Endothelial cell of umbilical vein (primary cell): ENCODE data around the gene BRICD5. TPM values are rescaled to one million over a fixed set of nuclear protein-coding genes. Genes with fewer than 3 reads are reported as not detected.

ENCODE experiments used
- BruUV-seq: library from RNA; stranded (reverse); fragments of 400-500 nt; replicated peaks from 2 replicates; lab custom pipeline; 2021; lab: Mats Ljungman, UMichigan
- CTCF ChIA-PET: fragments of 300-600, 350-600 bp; sonication (Branson Sonifier 250); formaldehyde crosslinking; loops from one replicate; lab custom pipeline; 2021; ENCODE audit warnings: antibody characterized with exemption, inconsistent platforms; lab: Charles Lee
- POLR2A ChIA-PET: fragments of 300-600, 350-600 bp; sonication (Branson Sonifier 250); formaldehyde crosslinking; loops from one replicate; lab custom pipeline; 2021; ENCODE audit warnings: antibody characterized with exemption, inconsistent platforms; lab: Charles Lee
- DNase-seq: peaks from one replicate; pipeline ENCODE4 v3.0.0-alpha.2; 2011; ENCODE audit warnings: low read depth, low spot score
- FAIRE-seq: peaks from 2 replicates; lab custom pipeline; 2011; peaks lifted over from hg19 to GRCh38; lab: Jason Lieb, UNC
- H2AFZ ChIP-seq: 2 replicates; pipeline ENCODE4 v1.6.0; 2012; ENCODE audit warnings: low read depth, low read length, control low read depth, inconsistent platforms
- H3K27ac ChIP-seq: 2 replicates; pipeline ENCODE4 v1.5.1; 2011; ENCODE audit warnings: low read depth, mild to moderate bottlenecking, control low read depth, low read length, moderate library complexity; ENCODE audit not compliant: insufficient read depth
- H3K27me3 ChIP-seq, 2 experiments: 2 replicates each; pipeline versions ENCODE4 v1.6.0 to v1.6.1; 2011; ENCODE audit warnings: low read length in 2 of 2, mixed read lengths in 1 of 2; ENCODE audit not compliant: control insufficient read depth in 2 of 2, insufficient read depth in 2 of 2
- H3K36me3 ChIP-seq, 2 experiments: 2 replicates in 1 of 2; 3 replicates in 1 of 2; pipeline ENCODE4 v1.5.1; 2011; ENCODE audit warnings: low read length in 2 of 2, mild to moderate bottlenecking in 1 of 2, moderate library complexity in 1 of 2; ENCODE audit not compliant: control insufficient read depth in 2 of 2, insufficient read depth in 2 of 2; ENCODE audit errors: extremely low read depth in 1 of 2
- H3K4me1 ChIP-seq: 3 replicates; pipeline ENCODE4 v1.5.1; 2011; ENCODE audit warnings: mild to moderate bottlenecking, low read length; ENCODE audit not compliant: control insufficient read depth, insufficient read depth; ENCODE audit errors: extremely low read depth
- H3K4me2 ChIP-seq: 2 replicates; pipeline ENCODE4 v1.6.1; 2011; ENCODE audit warnings: low read length, control low read depth, mixed read lengths; ENCODE audit not compliant: insufficient read depth
- H3K4me3 ChIP-seq, 3 experiments: fragments of 200-600 bp in 1 of 3; sonication (generic), shearing (Covaris generic) in 1 of 3; replicated peaks in 1 of 3; 2 replicates each; pipeline ENCODE4 v1.5.1; 2011 to 2016; ENCODE audit warnings: control low read depth in 3 of 3, low read length in 3 of 3, mild to moderate bottlenecking in 2 of 3, inconsistent platforms in 1 of 3, low read depth in 1 of 3, moderate library complexity in 1 of 3; ENCODE audit not compliant: insufficient read depth in 1 of 3
- H3K79me2 ChIP-seq: 2 replicates; pipeline ENCODE4 v1.6.0; 2012; ENCODE audit warnings: low read length, inconsistent platforms; ENCODE audit not compliant: control insufficient read depth, insufficient read depth
- H3K9ac ChIP-seq: replicated peaks from 2 replicates; pipeline ENCODE3; 2011; ENCODE audit warnings: low read length, control low read depth; ENCODE audit not compliant: insufficient read depth; ENCODE audit errors: extremely low read depth
- H3K9me1 ChIP-seq: replicated peaks from 3 replicates; pipeline ENCODE4 v1.6.0; 2011; ENCODE audit warnings: mild to moderate bottlenecking, low read length; ENCODE audit not compliant: control insufficient read depth, insufficient read depth; ENCODE audit errors: extremely low read depth
- H3K9me3 ChIP-seq: replicated peaks from 2 replicates; pipeline ENCODE4 v1.5.1; 2012; ENCODE audit warnings: low read length, inconsistent platforms; ENCODE audit not compliant: control insufficient read depth, insufficient read depth
- H4K20me1 ChIP-seq: replicated peaks from 2 replicates; pipeline ENCODE3; 2011; ENCODE audit warnings: mild to moderate bottlenecking, low read length; ENCODE audit not compliant: control insufficient read depth, insufficient read depth; ENCODE audit errors: extremely low read depth
- CTCF ChIP-seq, 2 donors: IDR thresholded peaks; 1 replicate in 1 of 2; 2 replicates in 1 of 2; pipeline ENCODE4 v1.5.1; 2011; ENCODE audit warnings: low read length in 2 of 2, mild to moderate bottlenecking in 2 of 2, moderate library complexity in 2 of 2, control low read depth in 1 of 2, inconsistent platforms in 1 of 2, low read depth in 1 of 2; ENCODE audit not compliant: insufficient read depth in 1 of 2; ENCODE audit errors: extremely low read depth in 1 of 2
- EZH2 ChIP-seq: IDR thresholded peaks from 2 replicates; pipeline ENCODE4 v1.6.1; 2012; ENCODE audit warnings: borderline replicate concordance, low read depth, mild to moderate bottlenecking, moderate library complexity, low read length, inconsistent platforms; ENCODE audit not compliant: severe bottlenecking
- FOS ChIP-seq: IDR thresholded peaks from 2 replicates; pipeline ENCODE4 v1.6.1; 2011; ENCODE audit warnings: mild to moderate bottlenecking, low read length, moderate library complexity, borderline replicate concordance; ENCODE audit not compliant: insufficient read depth
- GATA2 ChIP-seq: IDR thresholded peaks from 2 replicates; pipeline ENCODE4 v1.7.0; 2011; ENCODE audit warnings: low read depth, mild to moderate bottlenecking, moderate library complexity, mixed read lengths, low read length; ENCODE audit not compliant: insufficient read length, insufficient read depth
- JUN ChIP-seq: IDR thresholded peaks from 2 replicates; pipeline ENCODE4 v1.6.1; 2011; ENCODE audit warnings: borderline replicate concordance, low read depth; ENCODE audit not compliant: insufficient read length, insufficient read depth
- MAX ChIP-seq: IDR thresholded peaks from 2 replicates; pipeline ENCODE4 v1.6.1; 2011; ENCODE audit not compliant: insufficient read depth, insufficient read length
- MYC ChIP-seq: IDR thresholded peaks from one replicate; pipeline ENCODE4 v1.6.1; 2011; ENCODE audit warnings: mild to moderate bottlenecking, low read depth, low read length
- POLR2A ChIP-seq: IDR thresholded peaks from 2 replicates; pipeline ENCODE4 v1.6.1; 2012; ENCODE audit warnings: low read depth, mild to moderate bottlenecking, control low read depth, low read length
- POLR2AphosphoS5 ChIP-seq: IDR thresholded peaks from 2 replicates; pipeline ENCODE4 v1.6.1; 2012; ENCODE audit warnings: low read depth, mild to moderate bottlenecking, control low read depth, low read length, moderate library complexity; ENCODE audit not compliant: insufficient read depth
- dilution Hi-C: fragments of 300-500 bp; cut with MboI; formaldehyde crosslinking; loops from one replicate; pipeline ENCODE4 v1.15.0; 2019; ENCODE audit warnings: low sequenced_read_pairs; ENCODE audit not compliant: extremely low pct_ligation_motif_present
- intact Hi-C: fragments of 100-400 bp; cut with micrococcal nuclease; formaldehyde crosslinking; loops from one replicate; pipeline ENCODE4 v1.10.0; 2022
- polyA plus RNA-seq, 4 experiments: library from polyadenylated mRNA; depleted of rRNA in 3 of 4; stranded (reverse) in 3 of 4; unstranded in 1 of 4; fragments of >200 nt; gene quantifications; 2 replicates each; pipeline versions ENCODE4 v1.2.1 to v1.2.3, GENCODE V29; 2011 to 2012; ENCODE audit warnings: missing spikeins in 1 of 4
- total RNA-seq: library from RNA; stranded (reverse); gene quantifications from 2 replicates; pipeline ENCODE4 v1.2.3, GENCODE V29; 2021

The BRICD5 gene
- total and polyA plus RNA-seq, 2 donors (not counting 3 experiments of a cell fraction or from before 2014, with no cell fraction given), result 5.6 to 8.4 TPM

GRCh38 chr16:2257726-2258125 lies 47.1 kb upstream of the BRICD5 start:
- no peak overlapping the region for H3K9ac ChIP-seq
- no peak overlapping the region for H2AFZ ChIP-seq
- intact Hi-C loops (no loop called here), dilution Hi-C loops (no loop called here)
- FAIRE-seq (no peak), DNase-seq (no peak)
- H3K27me3 ChIP-seq, result no peaks in the 10 kb centered on the region
- H4K20me1 ChIP-seq, result no peaks in the 10 kb centered on the region
- BruUV-seq, result no TSS peak
- no peak overlapping the region for H3K27ac ChIP-seq
- peaks cover 41 to 47% of the 10 kb centered on the region in 2 experiments for H3K36me3 ChIP-seq
- H3K4me1 ChIP-seq, result no peaks in the 10 kb centered on the region
- no peak overlapping the region for H3K4me2 ChIP-seq
- TF ChIP-seq MYC (no peak), FOS (no peak), EZH2 (no peak), GATA2 (no peak), JUN (no peak), POLR2AphosphoS5 (no peak), POLR2A (no peak), CTCF (IDR thresholded peaks at IDR 0.05; ENCODE audit: extremely low read depth in 1 of 2, insufficient read depth in 1 of 2, low read depth in 1 of 2, low read length in 2 of 2) (no peak), MAX (no peak)
- H3K79me2 ChIP-seq, result peaks cover 36% of the 10 kb centered on the region
- POLR2A ChIA-PET, result no interaction called here
- no peaks in the 10 kb centered on the region for H3K9me3 ChIP-seq
- no peak overlapping the region for H3K4me3 ChIP-seq
- CTCF ChIA-PET, result no interaction called here
- no peaks in the 10 kb centered on the region for H3K9me1 ChIP-seq
